Stimulated activated CD8-positive, alpha-beta memory T cell treated with anti-CD3 and anti-CD28 coated beads, Interleukin-7, amount 100 ng/mL, for 48 hours (primary cell): Measurements from ENCODE around the gene TTBK2.

Source experiments
- DNase-seq, 2 donors: peaks; one replicate each; pipeline ENCODE4 v3.0.0-alpha.2; 2020; ENCODE audit warnings: low read depth in 1 of 2; ENCODE audit errors: extremely low read depth in 1 of 2

TTBK2 gene

DNA sequence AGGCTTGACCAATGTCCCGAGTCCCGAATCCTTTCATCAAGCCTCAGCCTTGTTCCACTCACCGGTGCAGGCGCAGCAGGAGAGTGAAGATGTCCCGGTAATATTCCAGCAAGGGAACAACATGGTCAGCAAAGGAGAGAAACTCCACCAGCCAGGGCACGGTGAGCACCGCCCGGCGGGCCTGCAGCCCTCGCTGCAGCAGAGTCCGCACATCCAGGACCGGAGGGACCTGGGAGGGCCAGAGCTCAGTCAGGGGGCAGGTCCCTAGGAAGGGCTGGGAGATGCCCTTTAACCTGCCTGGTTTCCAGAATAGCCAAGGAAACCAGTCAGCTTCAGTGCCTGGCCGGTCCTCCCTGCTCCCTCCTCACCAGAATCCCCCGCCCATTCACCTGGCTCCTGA, 190.0 kb downstream of the TTBK2 start:
- no peak for DNase-seq

GRCh38 chr15:42730135-42730534, 190.4 kb downstream of the TTBK2 start:
- no peak for DNase-seq

DNA sequence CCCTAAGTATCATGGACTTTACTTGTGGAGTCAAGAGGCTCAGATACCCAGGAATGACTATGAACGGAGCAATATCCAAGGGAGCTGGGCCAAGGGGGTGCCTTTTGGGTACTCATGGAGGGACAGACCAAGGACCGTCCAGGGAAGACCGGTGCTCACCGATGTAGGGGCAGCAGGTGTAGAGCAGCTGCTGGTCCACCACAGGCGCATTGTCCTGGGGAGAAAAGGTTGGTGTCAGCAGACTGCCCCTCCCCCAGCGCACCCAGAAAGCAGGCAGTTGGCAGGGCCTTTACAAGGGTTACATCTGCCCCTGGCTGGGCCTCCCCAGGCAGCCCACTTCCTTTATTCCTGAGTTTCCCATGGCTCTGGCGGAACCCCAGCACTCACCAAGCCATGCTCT, 191.2 kb downstream of the TTBK2 start:
- no peak for DNase-seq

- DNase-seq, result no peak
These were observed 191.6 kb downstream of the TTBK2 start for GRCh38 chr15:42728972-42729371.

DNA sequence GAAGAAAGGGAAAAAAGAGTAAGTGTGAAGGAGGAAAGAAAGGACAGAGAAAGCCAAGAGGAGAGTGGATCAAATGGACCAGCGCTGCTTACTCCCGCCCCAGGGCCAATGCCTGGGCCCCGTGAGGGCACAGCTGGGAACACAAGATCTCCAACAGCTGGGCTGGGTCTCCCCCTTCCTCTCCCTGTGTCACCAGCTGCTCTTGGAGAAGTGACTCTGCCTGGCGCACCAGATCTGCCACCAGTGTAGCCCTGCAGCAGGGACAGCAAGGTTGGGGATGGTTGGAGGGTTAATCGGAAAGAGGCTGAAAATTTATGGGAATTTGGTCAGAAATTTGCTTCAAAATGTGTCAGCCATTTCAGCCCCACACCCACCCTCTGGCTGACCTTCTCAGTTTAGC, 192.0 kb downstream of the TTBK2 start:
- no peak for DNase-seq

DNA sequence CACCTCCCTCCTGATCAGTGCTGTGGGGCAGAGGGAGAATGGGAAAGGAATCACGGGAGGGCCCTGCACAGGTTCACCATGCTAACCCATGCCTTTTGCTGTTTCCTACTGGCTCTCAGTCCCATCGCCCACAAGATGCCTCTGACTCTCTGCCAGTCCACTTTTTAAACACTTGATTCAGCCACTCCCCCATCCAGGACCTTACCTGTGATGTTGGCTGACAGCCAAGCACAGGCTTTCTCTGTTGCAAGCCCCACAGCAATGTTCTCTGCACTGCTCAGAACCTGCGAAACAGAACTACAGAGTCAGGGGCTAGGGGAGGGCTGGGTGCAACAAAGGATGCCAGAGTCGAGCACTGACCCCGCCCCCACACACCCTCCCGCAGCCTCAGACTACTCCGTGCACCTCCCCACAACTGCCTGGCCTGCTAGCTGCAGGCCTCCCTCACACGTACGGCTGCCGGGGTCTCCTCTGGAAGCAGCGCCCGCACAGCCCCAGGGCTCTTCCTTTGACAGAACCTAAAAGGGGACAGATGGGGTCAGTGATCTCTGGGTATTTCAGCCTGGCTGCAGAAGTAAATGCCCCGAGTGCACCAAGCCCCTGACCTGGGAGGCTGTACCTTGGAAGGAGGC, 192.7 kb downstream of the TTBK2 start:
- DNase-seq, result no peak

GRCh38 chr15:42726114-42726513, 194.5 kb downstream of the TTBK2 start:
- DNase-seq, result no peak

GRCh38 chr15:42725331-42725903, 195.2 kb downstream of the TTBK2 start:
- no peak for DNase-seq

- no peak for DNase-seq
These were observed 196.3 kb downstream of the TTBK2 start for GRCh38 chr15:42724276-42724675.

DNA sequence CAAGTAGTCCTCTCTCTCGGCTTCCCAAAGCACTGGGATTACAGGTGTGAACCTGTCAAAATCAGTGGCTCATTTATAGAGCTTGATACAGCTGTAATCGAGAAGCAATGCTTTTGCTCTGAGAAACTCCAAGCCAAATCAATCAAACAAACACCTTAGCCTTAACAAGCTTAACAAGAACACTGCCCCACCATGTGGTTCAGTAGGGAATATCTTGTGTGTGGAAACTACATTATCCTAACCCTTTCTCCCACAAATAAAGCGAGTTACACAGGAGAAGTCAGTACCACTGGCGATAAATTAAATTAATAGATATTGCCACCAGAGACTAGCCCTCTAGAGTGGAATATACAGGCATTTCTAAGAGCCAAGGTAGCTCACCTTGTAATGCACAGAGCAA, 197.5 kb downstream of the TTBK2 start:
- DNase-seq, result no peak

DNA sequence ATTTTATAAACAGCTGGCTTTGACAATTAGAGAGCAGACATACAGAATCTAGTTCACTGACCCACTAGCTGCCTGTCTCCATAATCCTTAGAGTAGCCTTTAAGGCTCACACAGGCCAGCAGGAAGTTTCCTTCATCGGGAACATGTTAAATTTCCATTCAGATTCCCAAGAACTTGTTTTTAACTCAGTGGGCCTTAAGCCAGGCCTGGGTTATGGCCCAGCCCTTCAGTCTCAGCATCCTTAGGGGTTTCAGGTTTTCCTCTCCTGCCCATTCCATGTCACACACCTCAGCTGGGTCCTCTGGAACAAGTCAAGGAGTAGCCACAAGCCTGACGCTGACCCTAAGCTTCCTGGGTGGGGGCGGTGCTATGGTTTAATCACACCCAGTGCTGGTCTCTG, 198.7 kb downstream of the TTBK2 start:
- DNase-seq, result no peak

GRCh38 chr15:42721016-42721415, 199.6 kb downstream of the TTBK2 start:
- DNase-seq, result no peak

DNA sequence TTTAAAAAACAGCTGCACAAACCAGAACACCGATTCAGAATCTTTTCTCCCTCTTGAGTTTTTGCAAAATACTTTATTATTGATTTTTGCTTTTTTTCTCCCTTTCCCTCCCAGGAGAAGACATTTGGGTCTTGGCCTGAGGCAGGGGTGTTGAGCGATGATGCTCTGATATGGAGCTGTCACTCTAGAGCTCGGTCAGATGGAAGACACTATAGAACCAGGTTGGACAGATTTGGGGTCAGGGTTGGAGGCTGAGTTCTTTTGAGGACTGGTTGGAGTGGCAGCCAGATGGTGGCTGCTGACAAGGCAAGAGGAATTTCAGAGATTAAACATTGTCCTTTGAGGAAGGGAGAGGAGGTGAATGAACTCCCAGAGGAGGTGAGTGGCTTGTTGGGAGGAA, 200.5 kb downstream of the TTBK2 start:
- no peak for DNase-seq

GRCh38 chr15:42719043-42719442, 201.5 kb downstream of the TTBK2 start:
- DNase-seq, result no peak

GRCh38 chr15:42716626-42717025, 204.0 kb downstream of the TTBK2 start:
- DNase-seq, result no peak

DNA sequence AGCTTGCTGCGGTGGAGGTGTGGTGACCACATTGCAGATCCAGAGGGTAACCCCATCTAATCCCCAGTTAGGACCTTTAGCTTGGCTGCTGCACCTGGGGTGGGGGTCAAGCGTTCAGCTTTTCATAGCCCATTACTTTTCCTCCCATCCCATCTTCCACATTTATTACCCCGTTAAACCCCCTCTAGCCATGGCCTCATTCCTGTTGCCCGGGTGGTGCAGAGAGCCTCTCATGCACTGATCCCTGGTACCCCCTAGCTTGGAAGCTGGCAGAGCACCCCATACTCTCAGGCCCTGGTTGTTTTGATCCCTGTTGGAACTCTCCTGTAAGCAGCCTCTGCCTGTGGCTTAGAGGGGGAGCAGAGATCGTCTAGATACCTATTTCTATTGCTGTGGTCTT, 204.5 kb downstream of the TTBK2 start:
- DNase-seq, result no peak

DNA sequence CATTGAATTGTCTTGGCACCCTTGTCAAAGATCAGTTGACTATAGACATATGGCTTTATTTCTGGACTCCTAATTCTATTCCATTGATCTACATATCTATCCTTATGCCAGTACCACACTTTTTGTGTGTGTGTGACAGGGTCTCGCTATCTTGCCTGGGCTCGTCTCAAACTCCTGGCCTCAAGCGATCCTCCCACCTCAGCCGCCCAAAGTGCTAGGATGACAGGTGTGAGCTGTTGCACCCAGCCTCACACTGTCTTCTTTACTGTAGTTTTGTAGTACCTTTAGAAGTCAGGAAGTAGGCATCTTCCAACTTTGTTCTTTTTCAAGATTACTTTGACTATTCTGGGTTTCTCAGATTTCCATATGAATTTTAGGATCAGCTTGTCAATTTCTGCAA, 208.0 kb downstream of the TTBK2 start:
- no peak for DNase-seq

- no peak for DNase-seq
These were observed 208.8 kb downstream of the TTBK2 start for GRCh38 chr15:42711746-42712145.

DNA sequence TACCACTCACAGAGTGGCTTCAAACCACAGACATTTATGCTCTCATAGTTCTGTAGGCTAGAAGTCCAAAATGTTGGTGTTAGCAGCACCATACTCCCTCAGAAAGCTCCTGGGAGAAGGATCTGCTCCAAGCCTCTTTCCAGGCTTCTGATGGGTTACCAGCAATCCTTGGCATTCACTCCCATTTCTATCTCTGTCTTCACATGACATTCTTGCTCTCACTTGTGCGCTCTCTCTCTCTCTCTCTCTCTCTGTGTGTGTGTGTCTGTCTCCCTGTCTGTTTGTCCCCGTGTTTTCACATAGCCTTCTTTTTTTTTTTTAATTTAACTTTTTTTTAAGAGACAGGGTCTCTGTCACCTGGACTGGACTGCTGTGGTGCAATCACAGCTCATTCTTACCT, 209.9 kb downstream of the TTBK2 start:
- no peak for DNase-seq

GRCh38 chr15:42707873-42708544, 212.6 kb downstream of the TTBK2 start:
- no peak for DNase-seq

DNA sequence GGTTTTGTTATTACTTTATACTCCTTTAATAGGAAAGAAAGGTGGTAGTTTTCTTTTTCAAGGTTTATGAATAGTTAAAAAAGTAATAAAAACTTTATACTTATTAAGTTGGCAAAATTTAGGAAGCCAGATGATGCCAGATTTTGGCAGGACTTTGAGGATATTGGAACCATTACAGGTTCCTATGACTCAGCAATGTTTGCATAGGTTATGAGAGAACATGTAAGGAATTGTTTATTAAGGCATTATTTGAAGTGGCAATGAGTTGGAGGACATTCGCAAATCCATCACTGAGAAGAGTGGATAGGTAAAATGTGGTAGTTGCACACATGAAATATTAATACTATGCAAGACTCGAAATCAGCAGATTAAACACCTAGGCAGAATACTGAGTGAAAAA, 213.5 kb downstream of the TTBK2 start:
- DNase-seq, result no peak

DNA sequence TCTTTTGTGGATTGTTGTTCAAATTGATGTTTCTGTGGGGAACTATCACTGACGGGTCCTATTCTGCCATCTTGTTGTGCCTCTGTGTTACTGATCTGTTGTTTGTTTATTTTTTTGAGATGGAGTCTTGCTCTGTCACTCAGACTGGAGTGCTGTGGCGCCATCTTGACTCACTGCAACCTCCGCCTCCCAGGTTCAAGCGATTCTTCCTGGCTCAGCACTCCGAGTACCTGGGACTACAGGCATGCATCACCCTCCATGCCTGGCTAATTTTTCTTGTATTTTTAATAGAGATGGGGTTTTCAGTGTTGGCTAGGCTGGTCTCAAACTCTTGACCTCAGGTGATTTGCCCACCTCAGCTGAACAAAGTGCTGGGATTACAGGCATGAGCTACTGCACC, 215.2 kb downstream of the TTBK2 start:
- DNase-seq, result no peak
